HG02642 (cell line): ENCODE results near the gene KANK2.
"Not testable (repeated sequence)": the region's sequence is repeated elsewhere in the genome, so short reads cannot be mapped to it uniquely, and the experiment has no call there.

Experiments used
- ATAC-seq: cut with Tn5 transposase; IDR thresholded peaks from one replicate; pipeline ENCODE4 v1.9.1; 2021; ENCODE audit warnings: mild to moderate bottlenecking; ENCODE audit not compliant: unreplicated experiment, poor library complexity

Gene KANK2

DNA sequence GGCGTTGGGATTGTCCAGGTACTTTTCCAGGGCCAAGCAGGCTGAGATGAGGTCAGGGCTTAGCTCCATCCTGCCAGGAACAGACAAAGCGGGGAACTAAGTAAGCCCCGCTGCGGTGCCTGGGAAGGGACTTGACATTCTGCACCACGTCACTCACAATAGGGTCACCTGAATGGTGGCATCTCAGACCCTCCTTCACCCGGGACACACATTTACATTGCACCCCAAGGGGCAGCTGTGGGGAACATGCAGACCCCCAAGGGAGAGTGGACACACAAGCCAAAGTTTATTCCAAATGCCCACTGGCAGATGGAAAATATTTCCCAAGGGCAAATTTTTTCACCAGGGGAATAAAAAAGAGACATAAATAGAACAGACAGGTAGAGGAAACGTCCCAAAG is 21.4 kb downstream of the KANK2 start:
- ATAC-seq, result no peak

DNA sequence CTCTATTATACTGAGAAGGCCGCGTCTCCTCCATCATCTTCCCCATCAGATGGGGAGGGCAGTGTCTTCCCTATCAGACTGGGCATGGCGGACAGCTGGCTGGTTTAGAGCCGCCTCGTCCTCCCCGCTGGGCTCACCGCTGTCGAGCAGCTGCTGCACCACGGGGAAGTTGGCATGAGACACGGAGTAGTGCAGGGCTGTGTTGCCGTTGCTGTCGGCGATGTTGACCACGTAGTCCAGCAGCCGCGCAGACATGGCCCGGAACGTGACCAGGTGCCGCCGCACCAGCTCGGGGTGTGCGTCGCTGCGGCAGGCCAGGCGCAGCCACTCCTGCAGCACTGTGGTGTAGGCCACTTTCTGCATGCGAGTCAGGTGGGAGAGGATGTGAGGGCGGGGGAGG is 23.0 kb downstream of the KANK2 start:
- ATAC-seq, result no peak

DNA sequence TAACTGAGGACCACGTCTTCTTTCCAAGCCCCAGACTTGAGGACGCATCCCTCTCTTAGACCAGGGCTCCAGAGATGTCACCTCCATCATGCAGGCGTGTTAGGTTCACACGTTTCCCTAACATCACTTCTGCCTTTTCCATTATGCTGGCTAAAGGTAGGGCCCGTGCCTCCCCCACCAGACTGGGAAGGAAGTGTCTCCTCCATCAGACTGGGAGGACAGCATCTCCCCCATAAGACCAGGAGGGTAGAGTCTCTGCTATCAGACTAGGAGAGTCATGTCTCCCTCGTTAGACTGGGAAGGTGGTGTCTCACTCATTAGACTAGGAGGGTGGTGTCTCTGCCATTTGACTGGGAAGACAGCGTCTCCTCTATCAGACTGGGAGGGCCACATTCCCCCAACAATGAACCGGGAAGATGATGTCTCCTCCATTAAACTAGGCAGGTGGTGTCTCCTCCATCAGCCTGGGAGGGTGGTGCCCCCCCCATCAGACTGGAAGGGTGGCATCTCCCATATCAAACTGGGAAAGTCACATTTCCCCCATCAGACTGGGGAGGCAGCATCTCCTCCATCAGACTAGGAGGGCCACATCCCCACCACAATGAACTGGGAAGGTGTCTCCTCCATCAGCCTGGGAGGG is 23.7 kb downstream of the KANK2 start:
- no peak for ATAC-seq

DNA sequence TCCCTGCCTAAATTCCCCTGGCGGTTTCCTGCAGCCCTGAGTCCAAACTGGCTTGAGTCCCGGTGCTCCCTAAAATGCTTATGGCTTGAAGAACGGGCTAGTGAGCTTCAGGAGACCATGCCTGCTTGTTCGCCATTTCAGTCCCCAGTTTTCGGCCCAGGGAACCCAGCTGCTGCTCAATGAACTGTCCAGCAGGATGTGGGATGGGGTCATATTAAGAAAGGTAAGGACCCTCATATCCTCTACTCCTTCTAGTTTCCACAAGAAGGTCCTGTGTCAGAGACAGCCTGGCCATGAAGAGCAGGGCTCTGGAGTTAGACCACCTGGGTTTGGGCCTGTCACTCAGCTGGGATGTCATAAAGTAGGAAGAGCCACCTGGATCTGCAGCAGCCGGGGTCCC is 24.8 kb downstream of the KANK2 start:
- no peak for ATAC-seq

DNA sequence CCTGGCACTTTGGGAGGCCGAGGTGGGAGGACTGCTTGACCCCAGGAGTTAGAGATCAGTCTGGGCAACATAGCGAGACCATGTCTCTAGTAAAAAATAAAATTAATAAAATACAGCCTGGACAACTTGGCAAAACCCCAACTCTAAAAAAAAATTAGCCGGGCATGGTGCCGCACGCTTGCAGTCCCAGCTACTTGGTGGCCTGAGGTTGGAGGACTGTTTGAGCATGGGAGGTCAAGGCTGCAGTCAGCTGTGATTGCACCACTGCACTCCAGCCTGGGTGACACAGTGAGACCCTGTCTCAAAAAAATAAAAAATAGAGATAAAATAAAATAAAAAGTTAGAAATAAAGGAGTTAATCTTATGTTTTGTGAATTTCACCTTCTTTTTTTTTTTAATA is 26.2 kb downstream of the KANK2 start:
- ATAC-seq, result no peak

DNA sequence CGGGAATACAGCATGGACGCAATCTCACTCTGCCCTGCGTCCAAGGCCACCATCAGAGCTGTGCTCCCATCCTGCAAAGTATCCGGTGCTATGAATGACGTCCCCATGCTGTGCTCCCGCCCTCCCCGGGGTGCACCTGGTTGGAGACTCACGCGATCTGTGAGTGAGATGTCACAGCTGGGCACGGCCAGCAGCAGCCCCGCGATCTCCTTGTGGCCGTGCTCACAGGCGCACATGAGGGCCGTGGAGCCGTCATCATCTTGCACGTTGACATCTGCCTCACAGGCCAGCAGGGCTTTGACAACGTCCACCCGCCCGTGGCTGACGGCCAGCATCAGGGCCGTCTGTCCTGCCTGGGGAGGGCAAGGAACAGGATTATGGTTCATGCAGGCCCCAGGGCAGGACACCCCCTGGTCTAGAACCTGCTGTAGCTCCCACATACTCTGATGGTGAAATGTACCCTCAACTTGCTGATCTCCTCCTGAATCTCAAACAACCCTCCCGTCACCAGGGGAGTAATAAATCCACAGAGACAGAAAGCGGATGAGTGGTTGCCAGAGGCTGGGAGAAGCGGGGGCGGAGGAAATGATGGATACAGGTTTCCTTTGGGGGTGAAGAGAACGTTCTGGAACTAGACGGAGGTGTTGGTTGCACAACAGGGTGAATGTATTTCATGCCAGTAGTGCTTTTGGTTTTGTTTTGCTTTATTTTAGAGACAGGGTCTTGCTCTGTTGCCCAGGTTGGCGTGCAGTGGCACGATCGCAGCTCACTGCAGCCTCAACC is 27.3 kb downstream of the KANK2 start:
- ATAC-seq, result no peak

DNA sequence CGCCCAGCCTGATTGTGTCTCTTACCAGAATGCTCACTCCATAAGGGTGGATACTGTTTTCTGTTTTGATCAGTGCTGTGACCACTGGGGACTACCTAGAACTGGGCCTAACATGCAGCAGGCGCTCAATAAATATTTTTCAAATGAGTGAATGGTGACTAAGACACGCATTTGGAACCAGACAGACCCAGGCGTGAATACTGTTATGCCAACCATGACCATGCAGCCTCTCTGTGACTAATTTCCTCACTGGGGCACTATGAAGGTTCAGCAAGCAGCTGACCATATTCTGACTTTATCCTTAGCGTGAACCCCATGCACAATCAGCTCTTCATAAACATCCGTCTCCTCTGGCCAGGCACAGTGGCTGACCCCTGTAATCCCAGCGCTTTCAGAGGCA is 28.8 kb downstream of the KANK2 start:
- ATAC-seq, result no peak

DNA sequence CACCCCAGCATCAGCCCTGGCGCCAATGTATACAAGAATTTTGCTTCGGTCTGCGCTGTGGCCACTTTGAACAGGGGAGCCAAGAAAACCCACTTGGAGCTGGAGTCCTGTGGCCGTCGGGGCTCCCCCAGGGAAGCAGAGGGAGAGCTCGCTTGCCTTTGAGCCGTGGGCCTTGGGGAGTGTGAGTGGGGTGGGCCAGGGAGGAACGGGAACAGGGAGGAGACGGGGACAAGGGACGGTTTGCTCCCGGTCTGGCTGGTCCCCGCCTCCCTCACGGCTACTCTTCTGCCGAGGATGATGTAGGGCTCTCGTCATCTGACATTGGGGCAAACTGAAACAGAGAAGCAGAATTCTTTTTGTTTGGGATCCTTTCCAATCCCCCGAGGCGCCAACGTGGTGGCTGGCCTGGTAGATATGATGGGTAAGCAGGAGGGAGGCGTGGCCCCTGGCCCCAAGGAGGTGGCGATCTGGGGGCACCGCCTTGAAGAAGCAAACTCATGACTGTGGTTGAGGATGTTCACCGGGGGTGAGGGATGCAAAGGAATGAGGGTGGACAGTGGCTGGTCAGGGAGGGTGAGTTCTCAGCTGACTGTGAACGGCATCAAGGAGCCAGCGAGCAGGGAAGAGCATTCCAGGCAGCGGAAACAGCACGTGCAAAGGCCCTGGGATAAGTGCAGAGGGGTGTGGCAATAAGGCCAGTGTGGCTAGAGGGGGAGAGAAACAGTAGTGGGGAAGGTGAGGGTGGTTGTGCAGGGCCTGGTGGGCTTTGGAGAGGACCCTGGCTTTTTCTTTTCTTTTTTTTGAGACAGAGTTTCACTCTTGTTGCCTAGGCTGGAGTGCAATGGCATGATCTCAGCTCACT is 30.8 kb downstream of the KANK2 start:
- no peak for ATAC-seq

DNA sequence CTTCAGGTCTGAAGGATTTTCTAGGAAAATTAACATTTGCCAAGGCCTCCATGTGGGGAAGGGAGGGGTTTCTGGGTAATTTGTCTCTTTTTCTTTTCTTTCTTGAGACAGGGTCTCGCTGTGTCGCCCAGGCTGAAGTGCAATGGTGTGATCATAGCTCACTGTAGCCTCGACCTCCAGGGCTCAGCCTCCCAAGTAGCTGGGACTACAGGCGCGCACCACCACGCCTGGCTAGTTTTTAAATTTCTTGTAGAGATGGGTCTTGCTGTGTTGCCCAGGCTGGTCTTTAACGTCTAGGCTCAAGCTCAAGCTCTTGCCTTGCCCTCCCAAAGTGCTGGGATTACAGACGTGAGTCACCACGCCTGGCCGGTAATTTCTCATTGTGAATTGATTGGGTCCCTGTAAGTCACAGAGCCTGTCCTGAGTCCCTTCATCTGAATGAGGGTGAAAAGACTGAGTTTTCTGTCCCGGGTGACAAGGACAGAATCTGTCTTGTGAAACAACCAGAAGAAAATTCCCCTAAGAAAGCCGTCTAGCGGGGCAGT is 31.8 kb downstream of the KANK2 start:
- no peak for ATAC-seq

DNA sequence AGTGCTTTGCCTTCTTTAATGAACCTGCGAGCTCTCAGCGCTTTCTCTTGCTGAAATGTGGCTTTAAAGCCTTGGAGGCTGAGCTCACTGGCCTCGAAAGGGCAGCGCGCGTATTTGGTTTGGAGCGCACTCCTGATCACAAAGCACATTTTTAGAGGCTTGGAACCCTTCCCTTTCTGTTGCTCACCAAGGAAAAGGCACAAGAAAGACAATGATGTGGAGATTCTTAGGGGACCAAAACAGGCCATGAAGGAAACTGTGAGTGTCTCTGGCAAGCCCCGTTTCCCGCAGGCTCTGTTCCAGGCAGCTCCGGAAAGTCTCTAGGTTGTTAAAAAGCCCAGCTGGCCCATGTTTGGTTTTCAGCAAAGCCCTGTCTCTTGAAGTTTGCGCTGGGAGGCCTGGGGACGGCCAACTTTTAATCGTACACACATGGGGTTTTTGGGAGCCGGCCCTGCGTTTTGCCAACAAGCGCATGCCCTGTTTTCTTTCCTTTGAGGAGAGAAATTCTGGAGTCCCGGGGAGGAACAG is 32.4 kb downstream of the KANK2 start:
- ATAC-seq, result no peak

DNA sequence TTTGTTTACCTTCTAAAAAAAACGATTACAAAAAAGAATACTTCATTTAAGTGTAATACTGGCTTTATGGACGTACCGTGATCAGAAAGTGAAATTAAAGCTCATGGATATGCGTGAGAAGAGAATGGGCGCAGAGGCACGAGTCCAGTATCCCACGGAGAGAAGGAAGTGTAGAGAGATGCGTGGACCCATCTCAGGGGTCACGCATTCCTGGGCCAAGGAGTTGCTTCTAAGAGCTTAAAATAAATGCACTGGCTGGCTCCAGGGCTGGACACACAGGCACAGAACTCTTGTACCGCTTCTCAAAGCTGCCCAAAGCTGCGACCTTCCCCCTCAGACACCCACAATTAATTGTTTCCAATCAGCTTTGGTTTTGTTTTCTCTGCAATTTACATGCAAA is 33.0 kb downstream of the KANK2 start:
- no peak for ATAC-seq

DNA sequence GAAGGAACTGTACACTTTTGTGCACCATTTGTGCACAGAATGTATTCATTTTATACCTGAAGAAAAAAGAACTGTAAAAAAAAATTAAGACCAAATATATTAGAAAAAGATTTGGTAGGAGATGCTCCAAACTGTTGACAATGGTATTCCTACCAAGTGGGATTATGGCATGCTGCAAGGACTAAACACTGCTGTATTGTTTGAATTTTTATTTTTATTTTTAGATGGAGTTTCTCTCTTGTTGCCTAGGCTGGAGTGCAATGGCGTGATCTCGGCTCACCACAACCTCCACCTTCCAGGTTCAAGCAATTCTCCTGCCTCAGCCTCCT is 36.9 kb downstream of the KANK2 start:
- ATAC-seq, result not testable (repeated sequence)

DNA sequence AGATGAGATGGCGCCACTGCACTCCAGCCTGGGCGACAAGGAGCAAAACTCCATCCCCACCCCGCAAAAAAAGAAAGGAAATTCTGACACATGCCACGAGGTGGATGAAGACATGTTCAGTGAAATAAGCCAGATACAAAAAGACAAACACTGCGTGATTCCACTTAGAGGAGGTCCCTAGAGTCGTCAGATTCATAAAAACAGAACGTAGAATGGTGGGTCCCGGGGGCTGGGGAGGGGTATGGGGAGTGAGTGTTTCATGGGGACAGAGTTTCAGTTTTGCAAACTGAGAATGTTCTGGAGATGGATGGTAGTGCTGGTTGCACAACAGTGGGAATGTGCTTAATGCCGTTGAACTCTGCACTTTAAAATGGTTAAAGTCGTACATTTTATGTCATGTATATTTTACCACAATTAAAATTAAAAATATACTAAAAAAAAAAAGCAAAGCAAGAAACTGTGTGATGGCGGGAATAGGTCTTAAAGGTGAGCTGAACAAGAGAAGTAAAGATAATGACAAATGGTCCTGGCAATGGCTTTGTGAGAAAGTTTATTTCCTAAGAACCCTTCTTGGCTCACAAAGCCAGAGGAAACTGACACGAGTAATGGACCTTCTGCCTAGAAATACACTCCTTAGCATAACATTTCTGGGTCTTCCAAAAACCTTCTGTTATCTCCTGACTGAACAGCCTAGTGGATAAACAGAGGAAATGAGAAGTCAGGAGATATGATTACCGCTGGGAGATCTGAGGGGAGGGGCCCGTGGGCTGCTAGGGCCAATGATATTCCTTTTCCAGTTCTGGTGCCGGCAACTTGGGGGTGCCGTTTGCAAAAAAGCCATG is 37.5 kb downstream of the KANK2 start:
- ATAC-seq, result no peak

DNA sequence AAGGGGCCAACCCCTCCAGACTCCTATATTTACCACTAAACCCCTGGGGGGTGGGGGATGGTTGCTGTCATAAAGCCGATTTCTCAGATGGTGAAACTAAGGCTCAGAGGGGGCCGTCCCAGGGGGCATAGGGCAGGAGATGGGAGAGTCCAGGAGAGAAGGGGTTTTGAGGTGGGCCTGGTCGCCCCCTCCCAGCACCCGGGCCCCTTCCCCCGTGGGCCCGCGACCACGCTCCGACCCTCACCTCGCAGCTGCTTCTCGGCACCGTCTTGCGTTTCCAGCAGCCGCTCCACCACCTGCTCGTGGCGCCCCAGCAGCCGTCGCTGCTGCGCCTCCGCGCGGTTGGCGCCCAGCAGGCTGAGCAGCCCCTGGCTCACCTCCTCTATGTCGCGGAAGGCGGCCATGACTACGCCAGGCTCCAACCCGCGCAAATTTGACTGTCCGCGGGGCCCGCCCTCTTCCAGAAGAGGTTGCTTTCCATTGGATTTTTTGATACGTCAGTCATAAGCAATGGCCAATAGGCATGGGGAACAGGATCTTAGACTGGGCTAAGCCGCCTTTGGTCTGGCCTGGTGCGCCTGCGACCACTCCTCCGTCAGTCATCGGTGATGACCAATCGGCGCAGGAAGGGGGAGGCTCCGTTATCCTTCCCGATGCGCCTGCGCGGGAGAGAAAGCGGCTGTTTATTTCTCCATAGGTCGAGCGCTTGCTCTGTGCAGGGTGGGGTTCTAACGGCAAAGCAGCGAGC is 41.8 kb downstream of the KANK2 start, which contains the start of gene SPC24:
Gene SPC24 (minus strand): TSS at position 410 of the 748 bp plus-strand sequence. CDS start 6 bp downstream, at position 404.
- peak; percentile 97 for ATAC-seq

DNA sequence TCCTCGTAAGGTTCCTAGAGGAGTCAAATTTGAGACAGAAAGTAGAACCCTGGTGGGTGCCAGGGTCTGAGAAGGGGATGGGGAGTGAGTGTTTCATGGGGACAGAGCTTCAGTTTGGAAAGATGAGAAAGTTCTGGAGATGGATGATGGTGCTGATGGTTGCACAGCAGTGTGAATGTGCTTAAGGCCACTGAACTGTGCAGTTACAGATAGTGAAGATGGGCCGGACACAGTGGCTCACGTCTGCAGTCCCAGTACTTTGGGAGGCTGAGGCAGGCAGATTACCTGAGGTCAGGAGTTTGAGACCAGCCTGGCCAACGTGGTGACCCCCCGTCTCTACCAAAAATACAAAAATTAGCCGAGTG is 42.7 kb downstream of the KANK2 start:
- ATAC-seq, result no peak

DNA sequence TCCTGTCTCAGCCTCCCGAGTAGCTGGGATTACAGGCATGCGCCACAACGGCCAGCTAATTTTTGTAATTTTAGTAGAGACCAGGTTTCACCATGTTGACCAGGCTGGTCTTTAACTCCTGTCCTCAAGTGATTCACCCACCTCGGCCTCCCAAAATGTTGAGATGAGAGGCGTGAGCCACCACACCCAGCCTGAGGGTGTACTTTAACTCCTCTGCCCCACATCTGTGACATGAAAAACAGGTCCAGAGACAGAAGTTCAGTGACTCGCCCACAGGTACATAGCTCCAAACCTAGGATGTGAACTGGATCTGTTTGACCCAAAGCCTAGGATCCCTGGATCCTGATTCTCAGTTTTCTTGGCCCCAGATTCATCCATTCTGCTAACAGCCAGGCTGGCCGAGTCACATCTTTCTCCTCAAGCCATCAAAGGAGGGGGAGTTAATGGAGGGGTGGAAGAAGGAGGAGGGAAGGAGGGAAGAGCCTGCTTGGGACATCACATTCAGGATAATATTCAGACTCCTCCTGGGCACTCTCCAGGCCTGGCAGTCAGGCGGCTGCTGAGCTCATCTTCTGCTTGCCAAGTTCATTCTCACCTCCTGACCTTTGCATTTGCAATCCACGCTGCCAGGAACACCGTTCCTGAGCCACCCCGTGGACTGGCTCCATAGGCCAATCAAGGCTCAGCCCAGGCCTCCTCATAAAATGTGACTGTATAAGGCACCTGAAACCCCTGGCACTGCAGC is 44.9 kb downstream of the KANK2 start:
- no peak for ATAC-seq

DNA sequence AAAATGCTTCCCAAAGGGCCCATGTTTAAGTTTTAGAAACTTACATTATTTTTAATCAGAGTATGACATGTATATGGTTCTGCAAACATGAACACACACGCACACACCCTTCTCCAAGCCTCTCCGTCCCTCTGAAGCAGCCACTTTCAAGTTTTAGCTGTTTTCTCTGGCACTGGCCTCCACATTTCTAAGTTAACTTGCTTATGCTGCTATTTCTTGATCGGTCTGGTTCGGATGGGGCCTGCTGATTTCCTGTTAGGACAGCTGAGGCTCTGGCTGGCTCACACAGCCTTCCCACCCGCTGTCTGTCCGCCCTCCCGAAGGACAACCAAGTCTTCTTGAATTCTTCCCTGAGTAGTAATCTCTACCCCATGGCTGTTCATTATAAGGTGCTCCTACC is 46.2 kb downstream of the KANK2 start:
- no peak for ATAC-seq

DNA sequence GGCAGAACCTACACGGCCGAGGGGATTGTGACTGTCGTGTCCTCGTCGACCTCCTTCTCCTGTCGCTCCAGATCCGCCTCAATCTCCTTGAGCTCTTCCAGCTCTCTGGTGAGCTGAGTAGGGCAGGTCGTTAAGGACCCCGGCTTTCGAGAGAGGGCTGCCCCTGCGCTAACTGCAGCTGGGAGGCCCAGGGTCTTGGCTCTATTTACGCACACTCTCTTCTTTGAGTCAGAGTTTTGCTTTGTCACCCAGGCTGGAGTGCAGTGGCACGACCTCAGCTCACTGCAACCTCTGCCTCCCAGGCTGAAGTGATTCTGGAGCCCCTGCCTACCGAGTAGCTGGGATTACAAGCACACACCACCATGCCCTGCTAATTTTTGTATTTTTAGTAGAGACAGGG is 49.3 kb downstream of the KANK2 start:
- ATAC-seq, result no peak

DNA sequence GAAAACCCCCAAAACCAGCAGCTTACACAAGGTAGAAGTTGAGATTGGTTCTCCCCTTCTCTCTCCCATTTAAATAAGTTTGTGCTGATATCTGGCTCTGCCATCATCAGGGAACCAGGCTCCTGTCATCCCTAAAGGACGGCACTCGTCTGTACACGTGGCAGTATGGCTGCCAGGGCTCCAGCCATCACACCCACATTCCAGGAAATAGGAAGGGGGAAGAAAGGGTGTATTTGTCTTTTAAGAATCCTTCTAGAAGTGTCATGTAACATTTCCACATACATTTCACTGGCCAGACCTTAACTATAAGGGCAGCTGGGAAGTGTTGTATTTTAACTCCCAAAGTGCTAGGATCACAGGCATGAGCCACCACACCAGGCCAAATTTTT is 51.8 kb downstream of the KANK2 start:
- no peak for ATAC-seq
